Endothelial cell of umbilical vein (primary cell): Measurements from ENCODE around the gene IWS1.
"Not testable (repeated sequence)": the region's sequence is repeated elsewhere in the genome, so short reads cannot be mapped to it uniquely, and the experiment has no call there.

ENCODE experiments used
- CTCF ChIP-seq, 2 donors: IDR thresholded peaks; 1 replicate in 1 of 2; 2 replicates in 1 of 2; pipeline ENCODE4 v1.5.1; 2011; ENCODE audit warnings: low read length in 2 of 2, mild to moderate bottlenecking in 2 of 2, moderate library complexity in 2 of 2, control low read depth in 1 of 2, inconsistent platforms in 1 of 2, low read depth in 1 of 2; ENCODE audit not compliant: insufficient read depth in 1 of 2; ENCODE audit errors: extremely low read depth in 1 of 2
- EZH2 ChIP-seq: IDR thresholded peaks from 2 replicates; pipeline ENCODE4 v1.6.1; 2012; ENCODE audit warnings: borderline replicate concordance, low read depth, mild to moderate bottlenecking, moderate library complexity, low read length, inconsistent platforms; ENCODE audit not compliant: severe bottlenecking
- FOS ChIP-seq: IDR thresholded peaks from 2 replicates; pipeline ENCODE4 v1.6.1; 2011; ENCODE audit warnings: mild to moderate bottlenecking, low read length, moderate library complexity, borderline replicate concordance; ENCODE audit not compliant: insufficient read depth
- GATA2 ChIP-seq: IDR thresholded peaks from 2 replicates; pipeline ENCODE4 v1.7.0; 2011; ENCODE audit warnings: low read depth, mild to moderate bottlenecking, moderate library complexity, mixed read lengths, low read length; ENCODE audit not compliant: insufficient read length, insufficient read depth
- JUN ChIP-seq: IDR thresholded peaks from 2 replicates; pipeline ENCODE4 v1.6.1; 2011; ENCODE audit warnings: borderline replicate concordance, low read depth; ENCODE audit not compliant: insufficient read length, insufficient read depth
- MYC ChIP-seq: IDR thresholded peaks from one replicate; pipeline ENCODE4 v1.6.1; 2011; ENCODE audit warnings: mild to moderate bottlenecking, low read depth, low read length
- POLR2A ChIP-seq: IDR thresholded peaks from 2 replicates; pipeline ENCODE4 v1.6.1; 2012; ENCODE audit warnings: low read depth, mild to moderate bottlenecking, control low read depth, low read length
- POLR2AphosphoS5 ChIP-seq: IDR thresholded peaks from 2 replicates; pipeline ENCODE4 v1.6.1; 2012; ENCODE audit warnings: low read depth, mild to moderate bottlenecking, control low read depth, low read length, moderate library complexity; ENCODE audit not compliant: insufficient read depth
- TF ChIP-seq, protein P1 (sequence below): IDR thresholded peaks from 2 replicates; pipeline ENCODE4 v1.6.1; 2011; ENCODE audit not compliant: insufficient read depth, insufficient read length

GRCh38 chr2:127524198-127524834, 2.0 kb downstream of the IWS1 start:
- not testable (repeated sequence) for TF ChIP-seq EZH2; CTCF (IDR thresholded peaks at IDR 0.05; ENCODE audit: extremely low read depth in 1 of 2, insufficient read depth in 1 of 2, low read depth in 1 of 2, low read length in 2 of 2); POLR2A; POLR2AphosphoS5; MYC; GATA2; FOS; JUN
- TF ChIP-seq, protein P1, sequence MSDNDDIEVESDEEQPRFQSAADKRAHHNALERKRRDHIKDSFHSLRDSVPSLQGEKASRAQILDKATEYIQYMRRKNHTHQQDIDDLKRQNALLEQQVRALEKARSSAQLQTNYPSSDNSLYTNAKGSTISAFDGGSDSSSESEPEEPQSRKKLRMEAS = not testable (repeated sequence)
